MM.1S (cell line): Measurements from ENCODE around the gene ATAD3B.

ENCODE experiments used
- EZH2 ChIP-seq: fragments of 300-600 bp; sonication (generic); optimal IDR thresholded peaks from 2 replicates; pipeline ENCODE3; 2017; ENCODE audit warnings: low read depth, mild to moderate bottlenecking, antibody characterized with exemption, low read length, mixed read lengths
- EZH2phosphoT487 ChIP-seq: fragments of 300-600 bp; sonication (generic); IDR thresholded peaks from 2 replicates; pipeline ENCODE4 v1.6.1; 2018; ENCODE audit warnings: antibody characterized with exemption, low read length
- TF ChIP-seq, protein P1 (sequence below): fragments of 300-600 bp; sonication (generic); IDR thresholded peaks from 2 replicates; pipeline ENCODE4 v1.5.1; 2016; ENCODE audit warnings: antibody characterized with exemption, low read length, mixed read lengths

DNA sequence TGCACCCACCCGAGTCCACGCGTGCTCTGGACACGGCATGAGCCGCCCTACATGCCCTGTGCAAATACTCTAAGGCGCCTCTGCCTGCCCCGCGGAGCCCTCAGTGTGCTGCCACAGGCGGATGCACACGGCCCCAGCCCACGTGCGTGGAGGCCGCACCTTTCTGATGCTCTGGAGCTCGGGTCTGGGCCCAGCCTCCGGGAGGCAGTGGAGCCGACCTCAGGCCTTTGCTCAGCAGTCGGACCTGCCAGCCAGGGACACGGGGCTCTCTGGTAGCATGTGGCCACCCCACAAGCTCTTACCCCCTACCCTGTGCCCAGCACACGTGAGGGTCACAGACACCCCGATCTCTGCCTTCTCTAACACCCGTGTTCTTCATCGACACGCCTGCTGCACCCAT is 66.8 kb downstream of the ATAD3B start:
- TF ChIP-seq, protein P1, sequence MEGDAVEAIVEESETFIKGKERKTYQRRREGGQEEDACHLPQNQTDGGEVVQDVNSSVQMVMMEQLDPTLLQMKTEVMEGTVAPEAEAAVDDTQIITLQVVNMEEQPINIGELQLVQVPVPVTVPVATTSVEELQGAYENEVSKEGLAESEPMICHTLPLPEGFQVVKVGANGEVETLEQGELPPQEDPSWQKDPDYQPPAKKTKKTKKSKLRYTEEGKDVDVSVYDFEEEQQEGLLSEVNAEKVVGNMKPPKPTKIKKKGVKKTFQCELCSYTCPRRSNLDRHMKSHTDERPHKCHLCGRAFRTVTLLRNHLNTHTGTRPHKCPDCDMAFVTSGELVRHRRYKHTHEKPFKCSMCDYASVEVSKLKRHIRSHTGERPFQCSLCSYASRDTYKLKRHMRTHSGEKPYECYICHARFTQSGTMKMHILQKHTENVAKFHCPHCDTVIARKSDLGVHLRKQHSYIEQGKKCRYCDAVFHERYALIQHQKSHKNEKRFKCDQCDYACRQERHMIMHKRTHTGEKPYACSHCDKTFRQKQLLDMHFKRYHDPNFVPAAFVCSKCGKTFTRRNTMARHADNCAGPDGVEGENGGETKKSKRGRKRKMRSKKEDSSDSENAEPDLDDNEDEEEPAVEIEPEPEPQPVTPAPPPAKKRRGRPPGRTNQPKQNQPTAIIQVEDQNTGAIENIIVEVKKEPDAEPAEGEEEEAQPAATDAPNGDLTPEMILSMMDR = no peak
- no peak for TF ChIP-seq EZH2
- TF ChIP-seq EZH2phosphoT487 = no peak
